Psoas muscle (tissue), 8 donors: ENCODE results near the gene SLC35B2. TPM values are rescaled to one million over a fixed set of nuclear protein-coding genes. Genes with fewer than 3 reads are reported as not detected.
"Not testable (repeated sequence)": the region's sequence is repeated elsewhere in the genome, so short reads cannot be mapped to it uniquely, and the experiment has no call there.

ENCODE experiments used
- ATAC-seq, 4 donors: fragments of 200-7000 bp; cut with Tn5 transposase; one replicate each; pipeline ENCODE4 v1.9.1; 2020; ENCODE audit warnings: moderate library complexity in 3 of 4, mild to moderate bottlenecking in 2 of 4
- DNase-seq, 2 donors: peaks; one replicate each; pipeline ENCODE4 v3.0.0-alpha.2; 2020
- H3K27ac ChIP-seq: fragments of 200-600 bp; one replicate; pipeline ENCODE4 v1.8.0; 2022
- H3K27me3 ChIP-seq, 3 donors: fragments of 200-600 bp in 1 of 3; one replicate each; pipeline versions ENCODE4 v1.6.1 to v1.8.0; 2013 to 2022; ENCODE audit warnings: low read length in 2 of 3, mild to moderate bottlenecking in 2 of 3, moderate library complexity in 1 of 3; ENCODE audit not compliant: insufficient read depth in 3 of 3
- H3K36me3 ChIP-seq, 2 donors: fragments of 200-600 bp in 1 of 2; one replicate each; pipeline versions ENCODE4 v1.6.1 to v1.8.0; 2013 to 2022; ENCODE audit warnings: low read depth in 1 of 2, mild to moderate bottlenecking in 1 of 2, moderate library complexity in 1 of 2; ENCODE audit not compliant: insufficient read depth in 1 of 2
- H3K4me1 ChIP-seq: fragments of 200-600 bp; one replicate; pipeline ENCODE4 v1.8.0; 2022
- H3K4me3 ChIP-seq: fragments of 200-600 bp; one replicate; pipeline ENCODE4 v1.8.0; 2022; ENCODE audit warnings: mild to moderate bottlenecking
- H3K9me3 ChIP-seq: fragments of 200-600 bp; one replicate; pipeline ENCODE4 v1.8.0; 2022
- CTCF ChIP-seq: fragments of 200-600 bp; IDR thresholded peaks from one replicate; pipeline ENCODE4 v1.8.0; 2022; ENCODE audit warnings: antibody characterized with exemption
- WGBS, 3 donors: extraction: QIAGEN DNeasy Blood & Tissue Kit; methylation state at CpG; one replicate each; pipeline versions ENCODE4 v1.1.6 to v1.1.7; 2013; 5-methylcytosine and 5-hydroxymethylcytosine counted together
- intact Hi-C, 2 donors: fragments of 100-400 bp; cut with DNase I; formaldehyde crosslinking; loops; one replicate each; pipeline versions ENCODE4 v1.11.0 to v1.14.2; 2022
- polyA plus RNA-seq, 3 donors: library from polyadenylated mRNA; stranded (reverse); fragments of 200-250 nt; gene quantifications; one replicate each; pipeline ENCODE4 v1.2.3, GENCODE V29; 2013
- total RNA-seq, 4 donors: library from RNA; stranded (reverse); fragmentation: NEBNext Ultra II Directional in 2 of 4; extraction: Animal tissue kit (Norgen Biotek cat#: 25700) in 2 of 4; gene quantifications; one replicate each; pipeline versions ENCODE4 v1.2.1 to v1.2.4, GENCODE V29; 2021 to 2023
- donor health status: healthy with polysubstance abuse.
- donor health status: DM: no; HTN: no; CAD: no; lungs with moderate emphysema.
- donor health status: Bipolar disorder and iron deficiency.
- donor health status: healthy.
- donor health status: DM: yes; HTN: yes; CAD: no.
- donor health status: DM: no; HTN: no; CAD: no.
- donor health status: DM: no; HTN: no; CAD: no.
- donor health status: DM: yes; HTN: yes; CAD: no.

Gene SLC35B2
- total and polyA plus RNA-seq, 7 donors: 10.9 to 23.6 (median 20.8) TPM

GRCh38 chr6:44235269-44235668 lies 22.1 kb downstream of the SLC35B2 start:
- no peak overlapping the region for H3K4me3 ChIP-seq

GRCh38 chr6:44234101-44235025 lies 23.0 kb downstream of the SLC35B2 start:
- H3K4me3 ChIP-seq: peak overlapping the region; percentile 4
- peak overlapping the region; percentile 96 for H3K27ac ChIP-seq
- peaks cover 2 to 40% of the 10 kb centered on the region in 2 donors for H3K36me3 ChIP-seq
- TF ChIP-seq CTCF: peak; percentile 84
- 12 to 14% (median 13%) methylated on average over 5 of the region's 5 CpGs for WGBS, 3 donors
- intact Hi-C loops: loop anchor here (1.0 to 2.0 kb wide), 2 partner anchors 62 kb away; no protein-coding TSS in a partner anchor
- H3K9me3 ChIP-seq: no peaks in the 10 kb centered on the region
- peak; percentile 68 to 74 (median 72) for ATAC-seq
- peak; percentile 91 to 96 for DNase-seq
- no peaks in the 10 kb centered on the region for H3K27me3 ChIP-seq
- peaks cover 51% of the 10 kb centered on the region for H3K4me1 ChIP-seq

More at GRCh38 chr6:44235269-44235668, 22.1 kb downstream of the SLC35B2 start:
- H3K27me3 ChIP-seq: no peaks in the 10 kb centered on the region
- peaks cover 42% of the 10 kb centered on the region for H3K4me1 ChIP-seq
- H3K36me3 ChIP-seq: peaks cover 2 to 32% of the 10 kb centered on the region in 2 donors
- ATAC-seq (no peak), DNase-seq (no peak)
- 55 to 81% (median 59%) methylated on average over 6 of the region's 6 CpGs for WGBS, 3 donors
- TF ChIP-seq CTCF: no peak
- no peaks in the 10 kb centered on the region for H3K9me3 ChIP-seq
- peak overlapping the region; percentile 96 for H3K27ac ChIP-seq
- intact Hi-C loops: loop anchor here in 1 of 2 donors (2.0 kb wide), 1 partner anchor 62 kb away; no protein-coding TSS in a partner anchor

- WGBS, 3 donors: 28 to 42% (median 32%) methylated on average over 14 of the region's 14 CpGs
- Histone ChIP-seq H3K4me3 (peak overlapping the region; percentile 4), H3K9me3 (no peaks in the 10 kb centered on the region), H3K36me3 (peaks cover 2 to 40% of the 10 kb centered on the region in 2 donors), H3K27me3 (no peaks in the 10 kb centered on the region), H3K4me1 (peaks cover 58% of the 10 kb centered on the region), H3K27ac (peak overlapping the region; percentile 96)
- intact Hi-C loops: loop anchor here (1.0 to 2.0 kb wide), 2 partner anchors 61 kb away; no protein-coding TSS in a partner anchor
- TF ChIP-seq CTCF: no peak
- ATAC-seq: no peak
- DNase-seq: peak in 1 of 2 donors; percentile 53
These were observed 23.7 kb downstream of the SLC35B2 start for GRCh38 chr6:44233567-44234100.

GRCh38 chr6:44232676-44233566 lies 24.4 kb downstream of the SLC35B2 start:
- TF ChIP-seq CTCF: no peak
- Histone ChIP-seq H3K36me3 (peaks cover 2 to 40% of the 10 kb centered on the region in 2 donors), H3K4me3 (no peak overlapping the region), H3K9me3 (no peaks in the 10 kb centered on the region), H3K4me1 (peaks cover 65% of the 10 kb centered on the region), H3K27ac (peak overlapping the region; percentile 96), H3K27me3 (no peaks in the 10 kb centered on the region)
- no peak for ATAC-seq
- 39 to 59% (median 53%) methylated on average over 16 of the region's 16 CpGs for WGBS, 3 donors
- intact Hi-C loops: no loop called here
- DNase-seq: peak in 1 of 2 donors; percentile 34

- intact Hi-C loops, DNase-seq, H3K4me3 ChIP-seq, H3K27me3 ChIP-seq, ATAC-seq, H3K9me3 ChIP-seq: not testable (repeated sequence)
- H3K27ac ChIP-seq: peak overlapping the region; percentile 87
- H3K36me3 ChIP-seq: peaks cover 2 to 40% of the 10 kb centered on the region in 2 donors
- 89 to 93% (median 90%) methylated on average over 9 of the region's 9 CpGs for WGBS, 3 donors
- peaks cover 70% of the 10 kb centered on the region for H3K4me1 ChIP-seq
These were observed 25.9 kb downstream of the SLC35B2 start for GRCh38 chr6:44231426-44231825.
